Kidney (tissue), 14 donors: ENCODE data around the gene EGLN1. TPM values are rescaled to one million over a fixed set of nuclear protein-coding genes. Genes with fewer than 3 reads are reported as not detected.
"Not testable (repeated sequence)": the region's sequence is repeated elsewhere in the genome, so short reads cannot be mapped to it uniquely, and the experiment has no call there.

Experiments
- DNase-seq, 5 donors: peaks; one replicate each; pipeline ENCODE4 v3.0.0-alpha.2; 2013 to 2020
- FAIRE-seq: peaks from 2 replicates; lab custom pipeline; 2012; peaks lifted over from hg19 to GRCh38; lab: Jason Lieb, UNC
- H3K27ac ChIP-seq, 2 donors: one replicate each; pipeline ENCODE4 v1.7.0; 2013; ENCODE audit warnings: low read depth in 2 of 2, low read length in 2 of 2, inconsistent platforms in 1 of 2
- H3K27me3 ChIP-seq: one replicate; pipeline ENCODE4 v1.7.1; 2013; ENCODE audit warnings: low read length, inconsistent platforms; ENCODE audit not compliant: control insufficient read depth, insufficient read depth
- H3K36me3 ChIP-seq, 3 donors: one replicate each; pipeline versions ENCODE4 v1.7.0 to v1.7.1; 2013; ENCODE audit warnings: low read length in 3 of 3, control low read depth in 1 of 3, inconsistent platforms in 1 of 3; ENCODE audit not compliant: insufficient read depth in 3 of 3, control insufficient read depth in 2 of 3
- H3K4me1 ChIP-seq, 3 donors: one replicate each; pipeline versions ENCODE4 v1.7.0 to v1.7.1; 2013; ENCODE audit warnings: low read length in 3 of 3, inconsistent platforms in 1 of 3, low read depth in 1 of 3; ENCODE audit not compliant: control insufficient read depth in 2 of 3, insufficient read depth in 2 of 3
- H3K4me3 ChIP-seq, 3 donors: one replicate each; pipeline versions ENCODE4 v1.7.0 to v1.8.1; 2013; ENCODE audit warnings: low read length in 3 of 3, control low read depth in 1 of 3, inconsistent platforms in 1 of 3
- H3K9ac ChIP-seq, 3 donors: one replicate each; pipeline versions ENCODE4 v1.7.0 to v1.7.1; 2013; ENCODE audit warnings: low read length in 3 of 3, control low read depth in 1 of 3, inconsistent platforms in 1 of 3
- H3K9me3 ChIP-seq, 3 donors: one replicate each; pipeline versions ENCODE4 v1.7.0 to v1.7.1; 2013; ENCODE audit warnings: low read length in 3 of 3, control low read depth in 1 of 3, inconsistent platforms in 1 of 3; ENCODE audit not compliant: control insufficient read depth in 2 of 3, insufficient read depth in 1 of 3
- intact Hi-C: fragments of 100-400 bp; cut with DNase I; formaldehyde crosslinking; loops from one replicate; pipeline ENCODE4 v1.11.1; 2022
- polyA plus RNA-seq: library from polyadenylated mRNA; stranded (reverse); fragments of 350-450 nt; fragmentation: Illumina TruSeq; extraction: RNeasy Lipid Tissue Mini Kit (QIAGEN cat#74804); gene quantifications from one replicate; pipeline ENCODE4 v1.2.3, GENCODE V29; 2014; ENCODE audit warnings: low read depth, low replicate concordance; ENCODE audit not compliant: insufficient read depth
- total RNA-seq: library from RNA; stranded (reverse); fragmentation: NEBNext Ultra II Directional; extraction: Animal tissue kit (Norgen Biotek cat#: 25700); gene quantifications from one replicate; pipeline ENCODE4 v1.2.1, GENCODE V29; 2021
- TF ChIP-seq, protein P1 (sequence below): IDR thresholded peaks from 3 replicates; pipeline ENCODE4 v1.5.1; 2012; ENCODE audit warnings: mild to moderate bottlenecking, moderate library complexity, borderline replicate concordance; ENCODE audit not compliant: insufficient read depth; ENCODE audit errors: extremely low read depth
- donor health status: control.
- donor health status: control.
- donor health status: control.
- donor health status: control.
- donor health status: control.
- donor health status: DM: yes; HTN: yes; CAD: no.
- donor health status: Normal renal cell carcinoma (clear cell type).

EGLN1 gene
- total and polyA plus RNA-seq, 2 donors from 2014 or later = 12.2 to 38.8 TPM

DNA sequence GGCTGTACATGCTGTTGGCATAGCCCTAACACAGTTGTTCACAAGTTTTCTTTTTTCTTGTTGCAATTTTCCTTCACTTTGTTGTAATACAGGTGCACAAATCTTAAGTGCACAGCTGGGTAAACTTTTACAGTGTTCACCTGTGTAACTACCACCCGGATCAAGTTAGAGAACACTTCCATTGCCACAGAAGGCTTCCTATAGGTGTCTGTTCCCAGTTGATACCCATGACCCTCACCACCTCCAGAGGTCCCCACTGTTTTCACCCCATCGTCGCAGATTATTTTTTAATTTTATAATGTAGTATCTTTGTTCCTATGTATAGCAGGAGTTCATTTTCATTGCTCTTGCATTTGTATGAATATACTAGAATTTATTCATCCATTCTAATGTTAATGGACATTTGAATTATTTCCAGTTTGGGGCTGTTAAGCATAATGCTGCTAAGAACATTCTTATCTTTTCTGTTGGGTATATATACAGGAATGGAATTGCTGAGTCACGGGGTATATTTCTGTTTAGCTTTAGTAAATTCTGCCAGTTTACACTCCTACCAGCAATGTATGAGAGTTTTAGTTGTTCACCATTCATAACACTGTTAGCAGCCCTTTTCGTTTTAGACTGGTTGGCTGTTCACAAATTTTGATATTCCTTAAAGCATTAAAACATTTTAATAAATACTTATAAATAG, 67.6 kb downstream of the EGLN1 start:
- intact Hi-C loops = loop anchor here (5.0 kb wide), 1 partner anchor 238 kb away; no protein-coding TSS in a partner anchor
- Histone ChIP-seq H3K36me3 (peaks cover 0 to 2% (median 0%) of the 10 kb centered on the region in 3 donors), H3K9ac (no peak overlapping the region), H3K27ac (no peak overlapping the region), H3K4me3 (no peak overlapping the region), H3K9me3 (no peaks in the 10 kb centered on the region), H3K4me1 (peaks cover 0 to 2% (median 0%) of the 10 kb centered on the region in 3 donors), H3K27me3 (no peaks in the 10 kb centered on the region)
- TF ChIP-seq, protein P1, sequence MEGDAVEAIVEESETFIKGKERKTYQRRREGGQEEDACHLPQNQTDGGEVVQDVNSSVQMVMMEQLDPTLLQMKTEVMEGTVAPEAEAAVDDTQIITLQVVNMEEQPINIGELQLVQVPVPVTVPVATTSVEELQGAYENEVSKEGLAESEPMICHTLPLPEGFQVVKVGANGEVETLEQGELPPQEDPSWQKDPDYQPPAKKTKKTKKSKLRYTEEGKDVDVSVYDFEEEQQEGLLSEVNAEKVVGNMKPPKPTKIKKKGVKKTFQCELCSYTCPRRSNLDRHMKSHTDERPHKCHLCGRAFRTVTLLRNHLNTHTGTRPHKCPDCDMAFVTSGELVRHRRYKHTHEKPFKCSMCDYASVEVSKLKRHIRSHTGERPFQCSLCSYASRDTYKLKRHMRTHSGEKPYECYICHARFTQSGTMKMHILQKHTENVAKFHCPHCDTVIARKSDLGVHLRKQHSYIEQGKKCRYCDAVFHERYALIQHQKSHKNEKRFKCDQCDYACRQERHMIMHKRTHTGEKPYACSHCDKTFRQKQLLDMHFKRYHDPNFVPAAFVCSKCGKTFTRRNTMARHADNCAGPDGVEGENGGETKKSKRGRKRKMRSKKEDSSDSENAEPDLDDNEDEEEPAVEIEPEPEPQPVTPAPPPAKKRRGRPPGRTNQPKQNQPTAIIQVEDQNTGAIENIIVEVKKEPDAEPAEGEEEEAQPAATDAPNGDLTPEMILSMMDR = no peak
- FAIRE-seq (no peak), DNase-seq (no peak)

DNA sequence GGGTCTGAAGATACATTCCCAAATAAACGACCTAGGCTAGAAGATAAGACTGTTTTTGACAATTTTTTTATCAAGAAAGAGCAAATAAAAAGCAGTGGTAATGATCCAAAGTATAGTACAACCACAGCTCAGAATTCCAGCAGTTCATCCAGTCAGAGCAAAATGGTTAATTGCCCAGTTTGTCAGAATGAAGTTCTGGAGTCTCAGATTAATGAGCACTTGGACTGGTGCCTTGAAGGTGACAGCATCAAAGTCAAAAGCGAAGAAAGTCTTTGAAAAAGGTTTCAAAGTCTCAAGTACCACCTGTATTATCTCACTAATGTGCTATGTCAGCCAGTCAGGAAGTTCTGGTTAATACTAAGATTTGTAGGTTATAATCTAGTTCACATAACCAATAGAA, 69.0 kb downstream of the EGLN1 start:
- TF ChIP-seq, protein P1 = no peak
- Histone ChIP-seq H3K27ac (no peak overlapping the region), H3K27me3 (no peaks in the 10 kb centered on the region), H3K9ac (no peak overlapping the region), H3K4me3 (no peak overlapping the region), H3K36me3 (peaks cover 2 to 5% (median 3%) of the 10 kb centered on the region in 3 donors), H3K9me3 (no peaks in the 10 kb centered on the region), H3K4me1 (peaks cover 0 to 2% (median 0%) of the 10 kb centered on the region in 3 donors)
- no peak for DNase-seq
- intact Hi-C loops = no loop called here
- FAIRE-seq = no peak

DNA sequence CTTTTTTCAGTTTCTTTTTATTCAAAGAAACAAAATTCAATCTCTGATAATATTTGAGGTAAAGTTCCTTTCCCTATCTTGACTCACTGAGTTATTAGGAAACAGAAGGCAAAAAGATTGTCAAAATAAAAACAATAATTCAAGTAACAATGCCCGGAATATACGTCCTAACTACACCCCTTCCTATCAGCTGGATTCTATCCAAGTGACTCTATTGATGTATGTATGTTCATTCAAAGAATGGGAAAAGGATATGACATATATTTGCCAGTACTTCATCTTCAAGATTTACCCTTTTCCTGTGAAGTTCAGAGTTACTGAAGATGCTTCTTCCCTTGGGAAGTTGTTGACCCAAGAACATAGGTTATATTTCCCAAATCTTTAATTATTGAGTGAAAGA, 70.3 kb downstream of the EGLN1 start:
- H3K4me1 ChIP-seq = no peaks in the 10 kb centered on the region
- no peaks in the 10 kb centered on the region for H3K9me3 ChIP-seq
- no peak overlapping the region for H3K4me3 ChIP-seq
- peaks cover 3 to 10% (median 4%) of the 10 kb centered on the region in 3 donors for H3K36me3 ChIP-seq
- H3K9ac ChIP-seq = no peak overlapping the region
- DNase-seq (peak in 1 of 5 donors; percentile 44), FAIRE-seq (no peak)
- no peaks in the 10 kb centered on the region for H3K27me3 ChIP-seq
- intact Hi-C loops = no loop called here
- TF ChIP-seq, protein P1 = no peak
- no peak overlapping the region for H3K27ac ChIP-seq

DNA sequence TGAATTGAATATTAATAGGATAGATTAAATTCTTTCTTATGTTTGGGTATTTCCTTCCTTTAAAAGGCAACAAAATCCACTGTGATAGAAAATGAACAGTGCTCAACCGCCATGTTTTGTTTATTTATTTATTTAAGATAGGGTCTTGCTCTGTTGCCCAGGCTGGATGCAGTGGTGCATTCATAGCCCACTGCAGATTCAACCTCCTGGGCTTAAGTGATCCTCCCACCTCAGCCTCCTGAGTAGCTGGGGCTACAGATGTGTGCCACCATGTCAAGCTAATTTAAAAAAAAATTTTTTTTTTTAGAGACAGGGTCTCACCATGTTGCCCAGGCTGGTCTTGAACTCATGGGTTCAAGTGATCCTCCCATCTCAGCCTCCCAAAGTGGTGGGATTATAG, 73.2 kb downstream of the EGLN1 start:
- H3K27ac ChIP-seq, H3K27me3 ChIP-seq, H3K9me3 ChIP-seq, H3K4me3 ChIP-seq, intact Hi-C loops, DNase-seq, FAIRE-seq, H3K9ac ChIP-seq, H3K4me1 ChIP-seq: not testable (repeated sequence)
- peaks cover 3 to 10% (median 4%) of the 10 kb centered on the region in 3 donors for H3K36me3 ChIP-seq
